ENCODE measurements around the gene ANKRD6. TPM values are rescaled to one million over a fixed set of nuclear protein-coding genes. Genes with fewer than 3 reads are reported as not detected.

The ANKRD6 gene
- polyA plus RNA-seq, 3 donors = 0.93 to 3.0 (median 1.2) TPM

DNA sequence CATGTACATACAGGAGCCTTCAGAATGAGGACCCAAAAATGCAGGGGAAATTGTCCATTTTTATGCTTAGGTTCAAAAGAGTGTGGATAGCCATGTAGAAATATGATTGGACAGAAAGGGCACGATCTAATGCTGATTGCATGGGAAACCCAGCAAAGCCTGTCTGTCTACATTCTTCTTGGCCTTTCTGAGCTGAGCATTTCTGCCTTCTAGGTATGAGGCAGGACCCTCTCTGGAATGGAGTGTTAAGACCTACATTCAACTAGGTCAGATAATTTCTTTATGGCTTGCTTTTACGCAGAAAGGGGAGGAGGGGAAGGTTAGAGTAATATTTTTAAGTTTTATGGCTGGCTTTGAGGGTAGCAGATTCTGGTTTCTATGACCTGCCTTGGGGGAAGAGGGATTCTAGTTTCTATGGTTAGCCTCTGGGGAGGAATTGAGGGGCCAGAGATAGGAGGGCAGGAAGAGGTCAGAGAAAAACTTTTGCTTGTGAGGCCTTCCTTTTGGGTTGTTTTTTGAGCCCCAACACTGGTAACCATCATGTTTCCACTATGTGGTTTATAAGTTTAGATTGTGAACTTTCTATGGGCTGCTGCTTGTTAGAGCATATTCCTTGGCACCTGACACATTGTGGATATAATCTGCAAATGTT lies 142.1 kb downstream of the ANKRD6 start:
- Histone ChIP-seq H3K27me3 (ENCODE audit: control insufficient read depth in 2 of 2, insufficient read depth in 2 of 2, low read length in 2 of 2) (no peaks in the 10 kb centered on the region), H4K20me1 (ENCODE audit: insufficient read depth, low read length) (no peaks in the 10 kb centered on the region), H3K36me3 (replicated peaks in 1 of 2; ENCODE audit: control insufficient read depth in 1 of 2, insufficient read depth in 2 of 2, low read length in 2 of 2) (no peaks in the 10 kb centered on the region), H3K4me2 (replicated peaks; ENCODE audit: extremely low read depth, low read length, poor library complexity, severe bottlenecking) (no peak overlapping the region), H3K9ac (ENCODE audit: insufficient read depth, low read length, poor library complexity, severe bottlenecking) (no peak overlapping the region), H3K79me2 (ENCODE audit: insufficient read depth, low read length) (no peaks in the 10 kb centered on the region), H2AFZ (ENCODE audit: insufficient read depth, low read depth, low read length, poor library complexity, severe bottlenecking) (no peak overlapping the region), H3K4me1 (ENCODE audit: control insufficient read depth in 1 of 2, insufficient read depth in 2 of 2, low read length in 2 of 2) (no peaks in the 10 kb centered on the region), H3K27ac (ENCODE audit: low read depth in 1 of 2, low read length in 2 of 2) (no peak overlapping the region), H3K9me3 (replicated peaks in 1 of 2; ENCODE audit: control insufficient read depth in 1 of 2, insufficient read depth in 1 of 2, low read length in 2 of 2) (no peaks in the 10 kb centered on the region), H3K4me3 (replicated peaks in 1 of 3; ENCODE audit: low read depth in 2 of 3, low read length in 3 of 3) (no peak overlapping the region)
- Mint-ChIP-seq H3K4me1 (no peaks in the 10 kb centered on the region), H3K27me3 (ENCODE audit: low read depth in 3 of 3) (peaks cover 0 to 2% (median 0%) of the 10 kb centered on the region in 3 donors), H3K36me3 (peaks cover 0 to 3% of the 10 kb centered on the region in 2 donors), H3K9me3 (peaks cover 0 to 4% (median 0%) of the 10 kb centered on the region in 7 donors), H3K27ac (no peak overlapping the region), H3K4me3 (no peak overlapping the region)
- intact Hi-C loops (cut with micrococcal nuclease) = no loop called here
- DNase-seq = no peak
- TF ChIP-seq, protein P1, sequence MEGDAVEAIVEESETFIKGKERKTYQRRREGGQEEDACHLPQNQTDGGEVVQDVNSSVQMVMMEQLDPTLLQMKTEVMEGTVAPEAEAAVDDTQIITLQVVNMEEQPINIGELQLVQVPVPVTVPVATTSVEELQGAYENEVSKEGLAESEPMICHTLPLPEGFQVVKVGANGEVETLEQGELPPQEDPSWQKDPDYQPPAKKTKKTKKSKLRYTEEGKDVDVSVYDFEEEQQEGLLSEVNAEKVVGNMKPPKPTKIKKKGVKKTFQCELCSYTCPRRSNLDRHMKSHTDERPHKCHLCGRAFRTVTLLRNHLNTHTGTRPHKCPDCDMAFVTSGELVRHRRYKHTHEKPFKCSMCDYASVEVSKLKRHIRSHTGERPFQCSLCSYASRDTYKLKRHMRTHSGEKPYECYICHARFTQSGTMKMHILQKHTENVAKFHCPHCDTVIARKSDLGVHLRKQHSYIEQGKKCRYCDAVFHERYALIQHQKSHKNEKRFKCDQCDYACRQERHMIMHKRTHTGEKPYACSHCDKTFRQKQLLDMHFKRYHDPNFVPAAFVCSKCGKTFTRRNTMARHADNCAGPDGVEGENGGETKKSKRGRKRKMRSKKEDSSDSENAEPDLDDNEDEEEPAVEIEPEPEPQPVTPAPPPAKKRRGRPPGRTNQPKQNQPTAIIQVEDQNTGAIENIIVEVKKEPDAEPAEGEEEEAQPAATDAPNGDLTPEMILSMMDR (IDR thresholded peaks at IDR 0.05) = no peak
- 100% methylated on average over 2 of the region's 2 CpGs for WGBS (ENCODE audit: insufficient coverage)

- Histone ChIP-seq H3K27ac (ENCODE audit: low read depth in 1 of 2, low read length in 2 of 2) (no peak overlapping the region), H2AFZ (ENCODE audit: insufficient read depth, low read depth, low read length, poor library complexity, severe bottlenecking) (no peak overlapping the region), H3K4me1 (ENCODE audit: control insufficient read depth in 1 of 2, insufficient read depth in 2 of 2, low read length in 2 of 2) (no peaks in the 10 kb centered on the region), H3K4me3 (replicated peaks in 1 of 3; ENCODE audit: low read depth in 2 of 3, low read length in 3 of 3) (no peak overlapping the region), H3K4me2 (replicated peaks; ENCODE audit: extremely low read depth, low read length, poor library complexity, severe bottlenecking) (no peak overlapping the region), H4K20me1 (ENCODE audit: insufficient read depth, low read length) (no peaks in the 10 kb centered on the region), H3K9ac (ENCODE audit: insufficient read depth, low read length, poor library complexity, severe bottlenecking) (no peak overlapping the region), H3K36me3 (replicated peaks in 1 of 2; ENCODE audit: control insufficient read depth in 1 of 2, insufficient read depth in 2 of 2, low read length in 2 of 2) (no peaks in the 10 kb centered on the region), H3K9me3 (replicated peaks in 1 of 2; ENCODE audit: control insufficient read depth in 1 of 2, insufficient read depth in 1 of 2, low read length in 2 of 2) (no peaks in the 10 kb centered on the region), H3K27me3 (ENCODE audit: control insufficient read depth in 2 of 2, insufficient read depth in 2 of 2, low read length in 2 of 2) (no peaks in the 10 kb centered on the region), H3K79me2 (ENCODE audit: insufficient read depth, low read length) (no peaks in the 10 kb centered on the region)
- intact Hi-C loops (cut with micrococcal nuclease) = no loop called here
- no peak overlapping the region for H3K27ac Mint-ChIP-seq
- peaks cover 0 to 2% (median 0%) of the 10 kb centered on the region in 7 donors for H3K9me3 Mint-ChIP-seq
- no peaks in the 10 kb centered on the region for H3K4me1 Mint-ChIP-seq
- TF ChIP-seq, protein P1 (IDR thresholded peaks at IDR 0.05) = no peak
- H3K27me3 Mint-ChIP-seq (ENCODE audit: low read depth in 3 of 3) = peaks cover 0 to 2% (median 0%) of the 10 kb centered on the region in 3 donors
- H3K4me3 Mint-ChIP-seq = no peak overlapping the region
- DNase-seq = no peak
- 67% methylated on average over 1 of the region's 2 CpGs for WGBS (ENCODE audit: insufficient coverage)
- H3K36me3 Mint-ChIP-seq = peaks cover 0 to 3% of the 10 kb centered on the region in 2 donors
These were observed 142.6 kb downstream of the ANKRD6 start for GRCh38 chr6:89575562-89575960.
